Nephron progenitor cell (in vitro differentiated cells): Measurements from ENCODE around the gene RFFL.

ENCODE experiments used
- DNase-seq: peaks from one replicate; pipeline ENCODE4 v3.0.0; 2021
- H3K27ac Mint-ChIP-seq: 2 replicates; pipeline ENCODE4 v1.8.0; 2021; ENCODE audit warnings: mild to moderate bottlenecking, moderate library complexity, mixed read lengths
- H3K27me3 Mint-ChIP-seq: 2 replicates; pipeline ENCODE4 v1.8.0; 2021; ENCODE audit warnings: mild to moderate bottlenecking, low read depth, mixed read lengths; ENCODE audit not compliant: poor library complexity
- H3K36me3 Mint-ChIP-seq: 2 replicates; pipeline ENCODE4 v1.8.0; 2021; ENCODE audit warnings: low read depth, mixed read lengths
- H3K4me1 Mint-ChIP-seq: 2 replicates; pipeline ENCODE4 v1.8.0; 2021; ENCODE audit warnings: mixed read lengths
- H3K4me3 Mint-ChIP-seq: 2 replicates; pipeline ENCODE4 v1.8.0; 2021; ENCODE audit warnings: mild to moderate bottlenecking, moderate library complexity, mixed read lengths
- H3K9me3 Mint-ChIP-seq: 2 replicates; pipeline ENCODE4 v1.8.0; 2021; ENCODE audit warnings: mild to moderate bottlenecking, moderate library complexity, mixed read lengths
- TF ChIP-seq, protein P1 (sequence below): fragments of 200-600 bp; sonication (generic); IDR thresholded peaks from 2 replicates; pipeline ENCODE4 v1.5.0; 2021; ENCODE audit warnings: antibody characterized with exemption

The RFFL gene

DNA sequence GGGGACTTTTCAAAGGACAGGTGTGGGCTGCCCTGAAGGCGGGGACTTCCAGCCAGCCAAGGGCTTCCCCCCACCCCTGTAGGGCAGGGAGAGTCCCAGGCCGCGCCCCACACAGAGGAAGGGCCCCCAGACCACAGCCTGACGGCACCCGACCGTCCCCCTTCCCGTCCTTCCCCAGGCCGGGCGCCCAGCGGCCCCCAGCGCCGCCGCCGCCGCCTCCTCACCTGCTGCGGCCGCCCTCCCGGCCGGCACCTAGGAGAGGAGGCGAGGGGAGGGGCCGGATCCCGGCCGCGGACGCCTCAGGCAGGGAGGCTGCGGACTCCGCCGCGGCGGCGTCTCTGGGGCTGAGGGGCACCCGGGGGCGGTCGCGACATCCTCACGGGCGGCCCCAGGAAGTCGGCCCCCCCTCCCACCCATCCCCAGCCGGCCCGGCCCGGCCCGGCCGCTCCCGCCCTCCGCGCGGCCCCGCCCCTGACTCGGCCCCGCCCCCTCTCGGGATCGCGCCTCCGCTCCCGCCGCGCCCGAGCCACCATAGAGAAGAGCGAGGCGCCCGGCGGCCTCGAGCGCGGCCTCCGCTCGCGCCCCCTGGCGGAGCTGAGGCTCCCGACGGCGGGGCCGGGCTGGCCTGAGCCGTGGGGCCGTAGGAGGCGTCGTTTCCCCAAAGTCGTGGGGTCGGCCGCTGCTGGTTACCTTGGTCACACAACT is 25.5 kb upstream of the RFFL start:
- Mint-ChIP-seq H3K27ac (no peak overlapping the region), H3K27me3 (peaks cover 15% of the 10 kb centered on the region), H3K36me3 (no peaks in the 10 kb centered on the region), H3K9me3 (no peaks in the 10 kb centered on the region), H3K4me1 (peaks cover 26% of the 10 kb centered on the region), H3K4me3 (peak overlapping the region; percentile 88)
- TF ChIP-seq, protein P1, sequence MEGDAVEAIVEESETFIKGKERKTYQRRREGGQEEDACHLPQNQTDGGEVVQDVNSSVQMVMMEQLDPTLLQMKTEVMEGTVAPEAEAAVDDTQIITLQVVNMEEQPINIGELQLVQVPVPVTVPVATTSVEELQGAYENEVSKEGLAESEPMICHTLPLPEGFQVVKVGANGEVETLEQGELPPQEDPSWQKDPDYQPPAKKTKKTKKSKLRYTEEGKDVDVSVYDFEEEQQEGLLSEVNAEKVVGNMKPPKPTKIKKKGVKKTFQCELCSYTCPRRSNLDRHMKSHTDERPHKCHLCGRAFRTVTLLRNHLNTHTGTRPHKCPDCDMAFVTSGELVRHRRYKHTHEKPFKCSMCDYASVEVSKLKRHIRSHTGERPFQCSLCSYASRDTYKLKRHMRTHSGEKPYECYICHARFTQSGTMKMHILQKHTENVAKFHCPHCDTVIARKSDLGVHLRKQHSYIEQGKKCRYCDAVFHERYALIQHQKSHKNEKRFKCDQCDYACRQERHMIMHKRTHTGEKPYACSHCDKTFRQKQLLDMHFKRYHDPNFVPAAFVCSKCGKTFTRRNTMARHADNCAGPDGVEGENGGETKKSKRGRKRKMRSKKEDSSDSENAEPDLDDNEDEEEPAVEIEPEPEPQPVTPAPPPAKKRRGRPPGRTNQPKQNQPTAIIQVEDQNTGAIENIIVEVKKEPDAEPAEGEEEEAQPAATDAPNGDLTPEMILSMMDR: peak; percentile 54
- DNase-seq: peak; percentile 92

- Mint-ChIP-seq H3K36me3 (no peaks in the 10 kb centered on the region), H3K9me3 (no peaks in the 10 kb centered on the region), H3K27me3 (peaks cover 15% of the 10 kb centered on the region), H3K27ac (no peak overlapping the region), H3K4me1 (peaks cover 26% of the 10 kb centered on the region), H3K4me3 (peak overlapping the region; percentile 88)
- peak; percentile 54 for DNase-seq
- TF ChIP-seq, protein P1: no peak
These were observed 24.9 kb upstream of the RFFL start for GRCh38 chr17:35088356-35088880.

DNA sequence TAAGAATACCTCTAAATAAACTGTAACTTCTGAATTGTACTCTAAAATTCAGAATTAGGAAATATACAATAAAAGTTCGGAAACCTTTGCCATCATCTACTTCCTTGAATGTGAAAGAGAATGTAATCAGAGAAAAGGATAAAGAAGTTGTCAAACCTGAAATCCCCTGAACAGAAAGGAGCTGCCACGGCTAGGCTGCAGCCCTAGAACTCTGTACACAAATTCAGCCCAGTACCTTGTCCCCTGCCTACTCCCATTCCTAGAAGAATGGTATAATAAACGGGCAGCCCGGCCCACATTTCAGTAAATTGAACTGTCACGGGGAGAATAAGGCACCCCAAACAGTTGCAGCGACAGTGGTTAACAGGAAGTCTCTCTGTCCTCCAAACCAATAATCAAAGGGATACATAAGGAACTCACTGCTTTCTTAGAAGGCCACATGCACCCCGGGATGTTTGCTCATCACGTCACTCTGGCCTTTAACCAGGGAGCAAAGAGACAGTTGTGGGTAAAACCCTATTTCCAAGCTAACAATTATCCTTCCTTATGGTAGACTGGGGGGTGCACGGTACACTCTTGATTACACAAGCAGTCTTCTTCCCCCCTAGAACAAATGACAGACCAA is 24.3 kb upstream of the RFFL start:
- no peaks in the 10 kb centered on the region for H3K36me3 Mint-ChIP-seq
- TF ChIP-seq, protein P1: no peak
- no peak for DNase-seq
- H3K27me3 Mint-ChIP-seq: peaks cover 11% of the 10 kb centered on the region
- H3K27ac Mint-ChIP-seq: no peak overlapping the region
- H3K4me1 Mint-ChIP-seq: peaks cover 26% of the 10 kb centered on the region
- H3K9me3 Mint-ChIP-seq: no peaks in the 10 kb centered on the region
- H3K4me3 Mint-ChIP-seq: peak overlapping the region; percentile 88

DNA sequence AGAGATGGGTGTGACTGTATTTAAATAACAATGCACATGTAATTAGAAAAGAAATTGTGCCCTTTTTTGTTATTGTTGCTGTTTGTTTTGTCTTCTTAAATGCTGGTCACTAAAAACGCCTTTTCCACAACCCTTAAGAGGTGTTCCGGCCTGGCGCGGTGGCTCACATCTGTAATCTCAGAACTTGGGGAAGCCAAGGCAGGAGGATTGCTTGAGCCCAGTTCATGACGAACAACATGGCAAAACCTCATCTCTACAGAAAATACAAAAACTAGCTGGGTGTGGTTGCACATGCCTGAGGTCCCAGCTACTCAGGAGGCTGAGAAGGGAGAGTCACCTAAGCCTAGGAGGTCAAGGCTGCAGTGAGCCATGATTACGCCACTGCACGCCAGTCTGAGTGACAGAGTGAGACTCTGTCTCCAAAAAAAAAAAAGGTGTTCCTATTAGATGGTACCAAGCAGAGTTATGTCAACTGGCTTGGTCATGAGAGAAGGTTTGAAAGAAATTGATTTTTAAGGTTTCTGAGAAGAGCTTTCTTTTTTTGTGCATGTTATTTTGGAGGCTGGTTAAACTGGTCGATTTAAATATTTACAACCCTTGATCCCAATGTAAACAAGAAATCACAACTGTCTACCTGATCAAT is 23.5 kb upstream of the RFFL start:
- no peaks in the 10 kb centered on the region for H3K9me3 Mint-ChIP-seq
- peaks cover 26% of the 10 kb centered on the region for H3K4me1 Mint-ChIP-seq
- H3K4me3 Mint-ChIP-seq: peak overlapping the region; percentile 88
- H3K27me3 Mint-ChIP-seq: peaks cover 11% of the 10 kb centered on the region
- TF ChIP-seq, protein P1: no peak
- no peak overlapping the region for H3K27ac Mint-ChIP-seq
- DNase-seq: no peak
- no peaks in the 10 kb centered on the region for H3K36me3 Mint-ChIP-seq

GRCh38 chr17:35086164-35086563 is 22.7 kb upstream of the RFFL start:
- no peak for DNase-seq
- Mint-ChIP-seq H3K9me3 (no peaks in the 10 kb centered on the region), H3K4me3 (no peak overlapping the region), H3K36me3 (no peaks in the 10 kb centered on the region), H3K27ac (no peak overlapping the region), H3K4me1 (peaks cover 24% of the 10 kb centered on the region), H3K27me3 (peaks cover 11% of the 10 kb centered on the region)
- TF ChIP-seq, protein P1: no peak
